ENCODE measurements around the gene CSTF3. TPM values are rescaled to one million over a fixed set of nuclear protein-coding genes. Genes with fewer than 3 reads are reported as not detected.

Gene CSTF3
- total and polyA plus RNA-seq, 9 of the 15 experiments (the other 6 are each of a cell fraction or from before 2014, with no cell fraction given), result 37.0 to 111 (median 61.0) TPM

- TF ChIP-seq MGA (IDR thresholded peaks at IDR 0.05) (peak; percentile 86), HMG20B (CRISPR knock-in tag; IDR thresholded peaks at IDR 0.05) (no peak), POLR2A (conservative IDR thresholded peaks at IDR 0.05) (peak; percentile 69), SAP30 (IDR thresholded peaks at IDR 0.05; ENCODE audit: borderline replicate concordance, insufficient read depth, low read depth, low read length, poor library complexity, severe bottlenecking) (peak; percentile 84), BRF1 (IDR thresholded peaks at IDR 0.05; ENCODE audit: borderline replicate concordance, extremely low read depth, insufficient read length) (no peak), ETV6 (IDR thresholded peaks at IDR 0.05; ENCODE audit: borderline replicate concordance in 1 of 2, low read depth in 2 of 2, low read length in 1 of 2) (no peak), ETV6 (CRISPR knock-in tag; IDR thresholded peaks at IDR 0.05; ENCODE audit: borderline replicate concordance) (no peak), ZFPM2 (CRISPR knock-in tag; IDR thresholded peaks at IDR 0.05) (no peak), ETV1 (tag; conservative IDR thresholded peaks at IDR 0.05; ENCODE audit: low read depth) (no peak), KDM5B (IDR thresholded peaks at IDR 0.05; ENCODE audit: insufficient replicate concordance, low read depth, low read length) (peak; percentile 58), FOXA1 (IDR thresholded peaks at IDR 0.05; ENCODE audit: borderline replicate concordance) (no peak), POLR2B (IDR thresholded peaks at IDR 0.05; ENCODE audit: low read depth, partially characterized antibody) (no peak), ZNF347 (CRISPR knock-in tag; IDR thresholded peaks at IDR 0.05; ENCODE audit: low read depth) (no peak), ZNF589 (CRISPR knock-in tag; IDR thresholded peaks at IDR 0.05; ENCODE audit: low read depth) (no peak), ARID1B (IDR thresholded peaks at IDR 0.05) (no peak), BRD9 (IDR thresholded peaks at IDR 0.05; ENCODE audit: low read depth, partially characterized antibody) (no peak), PRPF4 (IDR thresholded peaks at IDR 0.05; ENCODE audit: insufficient read depth, low read depth, low read length, poor library complexity, severe bottlenecking) (no peak)
Observed at GRCh38 chr11:33039274-33040032, 121.8 kb downstream of the CSTF3 start, which contains the start of gene TCP11L1 (continued).
